Ecto neural progenitor cell (in vitro differentiated cells): ENCODE measurements around the gene MARVELD2.
"Not testable (repeated sequence)": the region's sequence is repeated elsewhere in the genome, so short reads cannot be mapped to it uniquely, and the experiment has no call there.

Experiments used
- DNase-seq: peaks from one replicate; pipeline ENCODE4 v3.0.0-alpha.2; 2018; ENCODE audit warnings: low spot score

MARVELD2 gene

DNA sequence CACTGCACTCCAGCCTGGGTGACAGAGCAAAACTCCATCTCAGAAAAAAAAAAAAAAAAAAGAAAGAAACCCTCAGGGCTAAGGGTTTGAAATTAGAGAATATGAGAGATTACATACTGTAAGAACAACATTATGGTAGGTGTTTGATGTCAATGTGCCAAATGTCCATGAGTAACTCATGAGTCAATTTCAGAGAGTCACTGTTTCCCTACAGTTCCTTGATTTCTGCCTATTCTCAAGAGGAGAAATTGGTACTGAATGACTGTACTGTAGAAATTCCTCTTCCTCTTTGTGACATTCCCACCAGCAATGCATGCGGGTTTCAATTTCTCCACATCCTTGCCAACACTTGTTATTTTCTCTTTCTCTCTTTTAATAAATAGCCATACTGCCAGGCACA, 35.2 kb downstream of the MARVELD2 start:
- no peak for DNase-seq

DNA sequence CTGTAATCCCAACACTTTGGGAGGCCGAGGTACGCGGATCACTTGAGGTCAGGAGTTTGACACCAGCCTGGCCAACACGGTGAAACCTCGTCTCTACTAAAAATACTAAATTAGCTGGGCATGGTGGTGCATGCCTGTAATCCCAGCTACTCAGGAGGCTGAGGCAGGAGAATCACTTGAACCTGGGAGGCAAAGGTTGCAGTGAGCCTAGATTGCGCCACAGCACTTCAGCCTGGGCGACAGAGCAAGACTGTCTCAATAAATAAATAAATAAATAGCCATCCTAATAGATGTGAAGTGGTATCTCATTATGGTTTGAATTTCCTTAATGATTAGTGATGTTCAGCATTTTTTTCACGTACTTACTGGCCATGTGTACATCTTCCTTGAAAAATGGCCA, 35.6 kb downstream of the MARVELD2 start:
- DNase-seq, result not testable (repeated sequence)

DNA sequence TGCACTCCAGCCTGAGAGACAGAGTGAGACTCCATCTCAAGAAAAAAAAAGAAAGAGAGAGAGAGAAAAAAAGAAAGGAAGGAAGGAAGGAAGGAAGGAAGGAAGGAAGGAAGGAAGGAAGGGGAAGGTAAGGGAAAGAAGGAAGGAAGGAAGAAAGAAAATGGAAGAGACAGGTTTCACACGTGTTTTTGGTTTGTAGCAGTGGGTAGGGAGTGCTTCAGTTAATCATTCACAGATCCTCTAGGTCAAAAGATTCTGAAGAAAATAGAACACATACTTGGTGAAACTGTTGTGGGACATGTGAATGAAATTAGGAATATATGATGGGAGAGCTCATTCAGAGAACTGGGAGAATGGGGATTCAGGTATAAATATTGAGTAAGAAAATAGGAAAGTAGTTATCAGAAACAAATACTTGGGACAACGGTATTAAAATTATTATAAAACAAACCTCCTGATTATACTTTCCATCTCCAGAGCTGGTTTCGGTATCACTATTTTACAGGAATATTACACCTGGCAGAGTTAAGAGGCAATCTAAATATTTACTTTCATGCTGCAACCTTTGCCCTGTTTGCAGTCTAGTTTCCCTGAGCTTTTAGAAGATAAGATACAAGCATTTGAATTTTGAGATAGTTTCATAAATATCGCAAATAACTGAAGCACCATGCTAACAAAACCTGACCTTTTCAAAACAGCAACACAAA, 37.2 kb downstream of the MARVELD2 start:
- DNase-seq, result no peak

DNA sequence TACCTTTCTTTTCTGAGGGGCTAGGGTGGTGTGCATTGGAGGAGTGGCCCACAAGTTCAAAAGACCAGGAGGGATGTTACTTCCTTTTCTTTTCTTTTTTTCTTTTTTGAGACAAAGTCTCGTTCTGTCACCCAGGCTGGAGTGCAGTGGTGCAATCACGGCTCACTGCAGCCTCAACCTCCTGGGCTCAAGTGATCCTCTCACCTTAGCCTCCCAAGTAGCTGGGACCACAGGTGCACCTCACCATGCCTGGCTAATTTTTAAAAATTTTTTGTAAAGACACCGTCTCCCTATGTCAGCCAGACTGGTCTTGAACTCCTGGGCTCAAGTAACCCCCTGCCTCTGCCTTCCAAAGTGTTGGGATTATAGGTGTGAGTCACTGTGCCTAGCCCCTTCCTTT, 38.6 kb downstream of the MARVELD2 start:
- DNase-seq, result not testable (repeated sequence)

DNA sequence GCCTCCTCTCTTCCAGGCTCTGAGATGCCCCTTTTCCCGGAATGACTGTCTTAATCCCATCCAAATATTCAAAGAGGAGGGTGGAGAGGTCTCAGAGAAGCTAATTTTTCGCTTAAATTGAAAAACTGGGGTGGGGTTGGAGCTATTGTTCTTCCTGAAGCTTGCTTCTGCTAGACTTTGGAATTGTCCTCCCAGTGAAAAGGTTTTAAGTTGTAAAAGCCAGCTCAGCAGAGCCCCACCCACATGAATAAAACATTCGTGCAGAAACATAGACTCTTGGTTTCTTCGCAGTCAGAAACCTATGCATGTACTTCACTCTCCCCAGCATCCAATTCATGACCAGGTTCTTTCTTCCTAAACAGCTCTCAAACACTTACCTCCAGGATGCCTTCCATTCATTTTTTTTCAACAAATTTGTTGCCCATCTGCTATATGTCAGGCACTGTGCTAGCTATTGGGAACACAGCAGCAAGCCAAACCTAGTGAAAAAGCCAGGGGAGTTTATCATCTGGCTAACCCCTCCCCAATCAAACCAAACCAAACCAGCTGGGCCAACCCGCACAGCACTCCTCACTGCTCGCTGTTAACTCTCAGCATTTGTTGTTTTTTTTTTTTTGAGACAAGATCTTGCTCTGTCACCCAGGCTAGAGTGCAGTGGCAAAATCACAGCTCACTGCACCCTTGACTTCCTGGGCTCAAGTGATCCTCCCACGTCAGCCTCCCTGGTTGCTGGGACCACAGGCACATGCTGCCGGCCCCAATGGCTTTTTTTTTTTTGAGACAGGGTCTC, 39.7 kb downstream of the MARVELD2 start:
- no peak for DNase-seq

DNA sequence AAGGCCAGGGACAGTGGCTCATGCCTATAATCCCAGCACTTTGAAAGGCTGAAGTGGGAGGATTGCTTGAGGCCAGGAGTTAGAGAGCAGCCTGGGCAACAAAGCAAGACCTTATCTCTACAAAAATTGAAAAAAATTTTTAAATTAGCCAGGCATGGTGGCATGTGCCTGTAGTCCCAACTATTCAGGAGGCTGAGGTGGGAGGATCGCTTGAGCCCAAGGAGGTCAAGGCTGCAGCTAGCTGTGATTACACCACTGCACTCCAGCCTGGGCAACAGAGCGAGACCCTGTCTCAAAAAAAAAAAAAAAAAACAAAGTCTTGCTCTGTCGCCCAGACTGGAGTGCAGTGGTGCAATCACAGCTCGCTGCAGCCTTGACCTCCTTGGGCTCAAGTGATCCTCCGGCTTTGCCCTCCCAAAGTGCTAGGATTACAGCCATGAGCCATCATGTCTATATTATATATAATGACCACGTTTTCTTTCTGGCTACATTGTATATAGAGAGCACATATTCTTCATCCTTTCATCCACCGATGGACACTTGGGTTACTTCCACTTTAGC, 40.6 kb downstream of the MARVELD2 start:
- not testable (repeated sequence) for DNase-seq

DNA sequence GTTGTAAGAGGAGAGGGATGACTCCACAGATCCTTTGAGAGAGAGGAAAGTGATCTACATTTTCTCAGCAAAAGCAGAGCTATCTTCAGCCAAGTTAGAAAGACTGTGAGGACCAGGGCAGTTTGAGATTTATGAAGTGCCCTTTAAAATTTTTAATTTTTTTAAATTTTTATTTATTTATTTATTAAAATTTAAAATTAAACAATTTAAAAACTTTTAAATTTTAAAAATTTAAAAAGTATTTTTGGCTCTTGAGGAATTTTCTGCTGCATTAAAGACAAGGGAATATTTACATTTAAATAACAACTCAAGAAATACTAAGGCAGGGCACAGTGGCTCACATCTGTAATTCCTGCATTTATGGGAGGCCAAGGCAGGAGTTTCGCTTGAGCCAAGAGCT, 47.3 kb downstream of the MARVELD2 start:
- DNase-seq, result no peak

DNA sequence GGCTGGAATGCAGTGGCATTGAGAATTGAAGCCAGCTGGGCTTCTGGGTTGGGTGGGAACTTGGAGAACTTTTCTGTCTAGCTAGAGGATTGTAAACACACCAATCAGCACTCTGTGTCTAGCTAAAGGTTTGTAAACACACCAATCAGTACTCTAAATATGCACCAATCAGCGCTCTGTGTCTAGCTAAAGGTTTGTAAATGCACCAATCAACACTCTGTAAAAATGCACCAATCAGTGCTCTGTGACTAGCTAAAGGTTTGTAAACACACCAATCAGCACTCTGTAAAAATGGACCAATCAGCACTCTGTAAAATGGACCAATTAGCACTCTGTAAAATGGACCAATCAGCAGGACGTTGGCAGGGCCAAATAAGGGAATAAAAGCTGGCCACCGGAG, 51.5 kb downstream of the MARVELD2 start:
- not testable (repeated sequence) for DNase-seq

DNA sequence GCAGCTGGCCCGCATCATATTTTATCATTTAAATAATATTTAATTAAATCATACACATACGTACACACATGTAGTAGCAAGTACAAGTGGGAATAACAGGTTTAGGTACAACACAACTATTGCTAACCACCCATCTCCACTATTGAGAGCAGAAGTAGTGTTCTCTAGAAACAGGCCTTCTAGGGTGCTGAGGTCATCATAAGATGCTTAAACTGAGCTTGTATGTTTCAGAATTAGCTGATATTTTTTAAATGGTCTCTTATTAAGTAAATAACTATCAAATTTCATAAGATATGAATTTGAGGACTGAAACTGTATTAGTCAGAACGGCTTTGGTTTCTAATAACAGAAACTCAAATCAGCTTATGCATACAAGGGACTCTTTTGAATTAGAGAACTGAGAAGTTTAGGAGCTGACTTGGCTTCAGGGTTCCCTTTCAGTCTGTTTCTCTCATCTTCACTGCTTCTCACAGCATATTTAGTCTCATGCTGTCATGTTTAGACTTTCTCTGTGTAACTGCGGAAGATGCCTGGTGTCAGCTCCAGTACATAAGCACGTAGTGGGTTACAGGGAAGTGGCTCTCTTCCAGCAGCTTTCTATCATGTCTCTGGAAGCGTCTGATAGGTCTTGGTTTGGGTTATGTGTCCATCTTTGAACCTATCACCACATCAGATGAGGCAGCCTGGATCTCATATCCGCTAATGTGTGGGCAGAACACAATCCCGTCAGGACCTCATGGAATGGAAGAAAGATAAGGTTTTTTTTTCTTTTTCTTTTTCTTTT, 52.7 kb downstream of the MARVELD2 start:
- DNase-seq, result no peak

DNA sequence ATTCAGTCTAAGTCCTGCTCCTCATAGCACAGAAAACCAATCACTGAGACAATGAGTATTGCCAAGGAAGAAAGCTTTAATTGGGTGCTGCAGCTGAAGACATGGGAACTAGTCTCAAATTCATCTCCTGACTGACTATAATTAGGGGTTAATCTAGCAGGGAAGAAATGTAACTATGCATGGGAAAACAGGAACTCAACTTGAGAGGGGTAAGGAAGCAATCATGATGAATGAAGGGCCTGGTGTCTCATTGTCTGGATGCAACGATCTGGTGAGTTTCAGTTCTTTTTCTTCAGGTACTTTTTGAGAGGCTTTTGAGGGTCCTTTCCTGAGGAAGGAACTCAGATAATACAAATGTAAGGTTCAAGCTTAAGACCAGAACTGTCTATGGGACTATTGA, 53.7 kb downstream of the MARVELD2 start:
- no peak for DNase-seq

DNA sequence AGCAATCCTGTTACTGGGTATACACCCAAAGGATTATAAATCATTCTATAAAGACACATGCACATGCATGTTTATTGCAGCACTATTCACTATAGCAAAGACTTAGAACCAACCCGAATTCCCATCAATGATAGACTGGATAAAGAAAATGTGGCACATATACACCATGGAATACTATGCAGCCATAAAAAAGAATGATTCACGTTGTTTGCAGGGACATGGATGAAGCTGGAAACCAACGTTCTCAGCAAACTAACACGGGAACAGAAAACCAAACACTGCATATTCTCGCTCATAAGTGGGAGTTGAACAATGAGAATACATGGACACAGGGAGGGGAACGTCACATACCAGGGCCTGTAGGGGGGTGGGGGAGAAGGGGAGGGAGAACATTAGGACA, 56.6 kb downstream of the MARVELD2 start:
- DNase-seq, result not testable (repeated sequence)

DNA sequence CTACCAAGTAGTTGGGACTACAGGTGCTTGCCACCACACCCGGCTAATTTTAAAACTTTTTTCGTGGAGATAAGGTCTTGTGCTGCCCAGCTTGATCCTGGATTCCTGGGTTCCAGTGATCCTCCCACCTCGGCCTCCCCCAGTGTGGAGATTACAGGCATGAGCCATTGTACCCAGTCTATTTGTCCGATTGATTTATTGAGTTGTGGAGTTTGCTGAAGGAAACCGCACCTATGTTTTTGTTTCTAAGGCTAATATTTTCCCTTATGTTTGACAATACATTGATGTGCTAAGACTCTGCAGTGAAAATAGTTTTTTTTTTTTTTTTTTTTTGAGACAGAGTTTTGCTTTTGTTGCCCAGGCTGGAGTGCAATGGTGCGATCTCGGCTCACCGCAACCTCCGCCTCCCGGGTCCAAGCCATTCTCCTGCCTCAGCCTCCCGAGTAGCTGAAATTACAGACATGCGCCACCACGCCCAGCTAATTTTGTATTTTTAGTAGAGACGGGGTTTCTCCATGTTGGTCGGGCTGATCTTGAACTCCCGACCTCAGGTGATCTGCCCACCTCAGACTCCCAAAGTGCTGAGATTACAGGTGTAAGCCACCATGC, 57.7 kb downstream of the MARVELD2 start:
- DNase-seq, result not testable (repeated sequence)

DNA sequence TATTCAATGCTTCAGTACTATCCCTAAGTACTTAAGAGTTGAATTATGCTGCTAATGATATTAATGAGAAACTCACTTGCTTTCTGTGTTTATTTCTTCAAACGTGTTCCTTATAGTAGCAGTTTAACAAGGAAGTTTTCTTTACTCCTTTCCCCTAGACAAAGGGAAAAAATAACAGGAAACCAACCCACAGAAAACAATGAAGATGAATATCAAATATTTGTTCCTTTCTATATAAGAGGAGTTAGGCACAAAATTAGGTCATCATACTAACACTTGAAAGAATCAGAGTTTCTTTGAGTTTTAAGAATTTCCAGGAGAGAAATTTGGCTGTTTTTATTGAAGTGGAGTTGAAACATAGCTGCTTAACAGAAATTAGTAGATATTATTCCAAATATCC, 62.3 kb downstream of the MARVELD2 start:
- no peak for DNase-seq

DNA sequence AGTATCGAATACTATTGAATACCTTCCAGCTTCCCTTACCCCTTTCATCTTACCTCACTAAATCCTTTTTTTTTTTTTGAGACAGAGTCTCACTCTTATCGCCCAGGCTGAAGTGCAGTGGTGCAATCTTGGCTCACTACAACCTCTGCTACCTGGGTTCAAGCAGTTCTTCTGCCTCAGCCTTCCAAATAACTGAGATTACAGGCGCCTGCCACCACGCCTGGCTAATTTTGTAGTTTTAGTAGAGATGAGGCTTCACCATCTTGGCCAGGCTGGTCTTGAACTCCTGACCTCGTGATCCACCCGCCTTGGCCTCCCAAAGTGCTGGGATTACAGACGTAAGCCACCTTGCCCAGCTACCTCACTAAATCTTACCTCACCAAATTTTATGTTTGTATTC, 63.4 kb downstream of the MARVELD2 start:
- DNase-seq, result not testable (repeated sequence)

DNA sequence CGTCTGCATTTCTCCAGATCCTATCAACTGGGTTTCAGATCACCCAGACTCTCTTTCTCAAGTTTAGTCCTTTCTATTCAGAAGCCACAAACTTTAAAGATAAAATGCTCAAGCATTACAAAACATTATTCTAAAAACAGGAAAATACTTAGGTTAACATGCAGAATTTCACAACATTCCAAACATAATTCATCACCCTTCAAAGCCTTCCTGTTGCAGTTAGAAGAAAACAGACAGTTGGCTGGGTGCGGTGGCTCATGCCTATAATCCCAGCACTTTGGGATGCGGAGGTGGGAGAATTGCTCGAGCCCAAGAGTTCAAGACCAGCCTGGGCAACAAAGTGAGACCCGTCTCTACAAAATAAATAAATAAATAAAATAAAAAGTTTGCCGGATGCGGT, 70.0 kb downstream of the MARVELD2 start:
- DNase-seq, result no peak

DNA sequence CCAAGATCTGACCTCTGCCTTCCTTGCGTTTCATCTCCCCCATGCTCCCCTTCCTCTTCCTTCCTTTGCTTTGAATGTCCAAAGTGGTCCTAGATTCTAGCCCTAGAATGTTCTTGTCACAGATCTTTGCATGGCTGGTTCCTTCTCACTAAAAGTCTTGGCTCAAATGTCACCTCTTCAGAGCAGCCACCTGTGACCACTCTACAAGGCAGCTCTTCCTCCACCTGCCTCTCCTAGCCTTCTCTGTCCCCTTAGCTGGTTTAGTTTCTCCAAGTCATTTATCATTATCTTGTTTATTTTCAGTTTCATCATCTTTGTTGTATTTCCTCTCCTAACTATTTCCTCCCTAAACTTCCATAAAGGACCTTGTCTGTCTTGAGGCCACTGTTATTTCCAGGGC, 70.6 kb downstream of the MARVELD2 start:
- no peak for DNase-seq

DNA sequence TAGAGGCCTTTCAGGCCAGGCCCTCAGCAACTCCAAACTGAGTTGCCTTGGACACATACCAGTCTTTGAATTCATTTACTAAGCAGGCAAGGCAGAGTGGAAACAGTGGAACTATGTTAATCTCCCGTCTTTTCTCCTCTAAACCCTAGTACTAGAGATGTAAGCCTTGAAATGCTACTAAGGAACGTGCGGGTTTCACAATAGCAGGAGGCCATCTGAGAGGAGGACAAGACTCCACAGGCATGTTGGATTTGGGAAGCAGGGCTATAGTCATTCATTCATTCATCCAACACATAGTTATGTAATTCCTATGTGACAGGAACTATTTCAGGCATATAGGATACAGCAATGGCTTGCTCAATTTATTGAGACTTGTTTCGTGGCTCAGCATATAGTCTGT, 74.3 kb downstream of the MARVELD2 start:
- DNase-seq, result no peak

DNA sequence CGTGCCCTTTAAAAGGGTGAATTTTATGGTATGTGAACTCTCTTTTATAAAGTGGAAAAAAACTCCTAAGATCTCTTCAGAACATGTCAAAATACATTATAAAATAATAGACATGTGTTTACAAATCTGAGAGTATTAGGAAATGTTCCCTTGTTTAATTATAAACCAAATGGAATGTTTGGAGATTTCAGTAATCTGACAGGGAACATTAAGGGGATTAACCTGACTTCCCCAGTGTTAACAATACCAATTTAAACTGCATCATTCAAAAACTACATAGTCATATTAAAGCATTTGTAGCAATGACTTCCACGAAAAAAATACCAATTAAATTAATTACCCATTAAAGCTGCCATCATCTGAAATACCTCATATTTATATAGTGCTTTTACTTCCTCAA, 76.1 kb downstream of the MARVELD2 start:
- DNase-seq, result no peak

DNA sequence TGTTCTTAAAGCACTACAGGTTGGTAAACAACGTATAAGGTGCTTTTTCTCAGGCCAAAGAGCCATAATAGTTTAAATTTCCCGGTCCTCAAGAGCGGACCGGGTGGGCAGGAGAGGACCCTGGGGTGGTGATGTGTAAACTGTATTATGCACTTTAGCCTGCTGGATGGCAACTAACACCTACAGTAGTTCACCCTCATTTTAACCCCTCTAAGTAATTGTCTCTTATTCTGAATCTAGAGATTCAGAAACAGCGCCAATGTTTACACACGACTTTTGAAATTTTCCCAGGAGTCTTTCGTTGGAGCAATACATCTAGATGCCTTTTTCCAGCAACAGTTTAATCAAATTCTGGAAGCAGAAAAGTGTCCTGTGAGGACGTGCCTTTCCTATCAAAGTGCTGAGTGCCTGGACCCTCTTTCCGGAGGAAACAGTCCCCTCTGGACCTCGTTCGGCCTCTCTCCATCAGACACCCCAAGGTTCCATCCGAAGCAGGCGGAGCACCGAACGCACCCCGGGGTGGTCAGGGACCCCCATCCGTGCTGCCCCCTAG, 77.0 kb downstream of the MARVELD2 start:
- DNase-seq, result no peak

DNA sequence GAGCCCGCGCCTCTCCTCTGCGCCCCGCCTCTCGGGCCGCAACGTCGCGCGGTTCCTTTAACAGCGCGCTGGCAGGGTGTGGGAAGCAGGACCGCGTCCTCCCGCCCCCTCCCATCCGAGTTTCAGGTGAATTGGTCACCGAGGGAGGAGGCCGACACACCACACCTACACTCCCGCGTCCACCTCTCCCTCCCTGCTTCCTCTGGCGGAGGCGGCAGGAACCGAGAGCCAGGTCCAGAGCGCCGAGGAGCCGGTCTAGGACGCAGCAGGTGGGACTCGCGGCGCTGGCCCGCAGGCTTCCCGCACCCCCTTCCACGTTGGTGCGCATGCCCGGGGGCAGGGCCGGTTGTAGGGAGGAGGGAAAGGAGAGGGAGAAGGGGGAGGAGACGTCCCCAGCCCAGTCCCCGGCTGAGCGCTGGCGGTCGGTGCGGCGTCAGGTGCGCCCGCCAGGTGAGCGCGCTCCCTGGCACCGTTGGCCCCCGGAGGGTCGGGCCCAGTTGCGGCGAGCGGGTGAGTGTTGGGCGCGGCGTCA, 77.5 kb downstream of the MARVELD2 start, which contains the start of gene OCLN:
OCLN (plus strand) TSS at position 400 of the 532 bp plus-strand sequence. CDS start 11,455 bp downstream, outside the sequence.
- DNase-seq, result peak; percentile 89

DNA sequence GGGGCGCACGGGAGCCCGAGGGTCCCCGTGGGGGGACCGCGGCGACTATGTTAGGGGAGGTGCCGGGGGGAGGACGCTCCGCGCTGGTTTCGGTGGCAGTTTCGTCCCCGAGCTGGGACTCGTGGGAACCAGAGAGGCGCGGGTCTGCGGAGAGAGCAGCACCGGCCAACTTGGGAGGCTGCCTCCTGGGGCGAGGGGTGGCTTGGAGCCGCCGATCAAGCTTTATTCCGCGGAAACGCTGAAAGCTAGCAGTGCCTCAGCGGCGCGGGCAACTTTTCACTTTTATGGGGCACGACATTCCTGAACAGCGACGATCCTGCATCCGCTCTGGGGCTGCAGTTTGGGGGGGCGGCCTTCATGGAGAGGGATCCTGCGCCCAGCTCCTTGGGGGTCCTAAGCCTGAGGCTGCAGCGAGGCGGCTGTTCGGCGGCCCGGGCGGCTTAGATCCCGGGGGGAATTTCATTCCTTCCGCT, 78.0 kb downstream of the MARVELD2 start:
- DNase-seq, result peak; percentile 75
